IMR-90 (cell line): ENCODE results near the gene PFDN6. TPM values are rescaled to one million over a fixed set of nuclear protein-coding genes. Genes with fewer than 3 reads are reported as not detected.

Experiments
- ATAC-seq: fragments of 200-7000 bp; cut with Tn5 transposase; 2 replicates; pipeline ENCODE4 v1.9.1; 2020; ENCODE audit warnings: low read depth, mild to moderate bottlenecking, moderate library complexity
- BruUV-seq: library from RNA; stranded (reverse); fragments of 400-500 nt; replicated peaks from 2 replicates; lab custom pipeline; 2021; lab: Mats Ljungman, UMichigan
- CTCF ChIA-PET: fragments of 300-600 bp; formaldehyde crosslinking; extraction: SDS; loops from one replicate; lab custom pipeline; 2021; ENCODE audit warnings: antibody characterized with exemption; lab: Yijun Ruan, JAX
- POLR2A ChIA-PET: fragments of 300-600 bp; sonication (Branson Sonifier 250); formaldehyde crosslinking; loops from one replicate; lab custom pipeline; 2022; ENCODE audit warnings: antibody characterized with exemption; ENCODE audit not compliant: unreplicated experiment; lab: Charles Lee
- DNase-seq: peaks from one replicate; pipeline ENCODE4 v3.0.0; 2013
- H2AFZ ChIP-seq: replicated peaks from 2 replicates; pipeline ENCODE3; 2013; ENCODE audit warnings: low read length, mild to moderate bottlenecking; ENCODE audit not compliant: poor library complexity
- H2AK5ac ChIP-seq: 2 replicates; pipeline ENCODE4 v1.6.1; 2013; ENCODE audit warnings: low read depth, low read length, inconsistent platforms
- H2AK9ac ChIP-seq: replicated peaks from 2 replicates; pipeline ENCODE3; 2013; ENCODE audit warnings: mild to moderate bottlenecking, low read depth, low read length, moderate library complexity; ENCODE audit not compliant: poor library complexity
- H2BK120ac ChIP-seq: 2 replicates; pipeline ENCODE4 v1.6.1; 2013; ENCODE audit warnings: low read depth, low read length, inconsistent platforms
- H2BK15ac ChIP-seq: 3 replicates; pipeline ENCODE4 v1.6.1; 2013; ENCODE audit warnings: low read depth, low read length, inconsistent platforms
- H2BK20ac ChIP-seq: 2 replicates; pipeline ENCODE4 v1.6.1; 2013; ENCODE audit warnings: low read depth, mild to moderate bottlenecking, inconsistent platforms, low read length, moderate library complexity
- H2BK5ac ChIP-seq: 2 replicates; pipeline ENCODE4 v1.6.1; 2013; ENCODE audit warnings: mild to moderate bottlenecking, low read depth, low read length, inconsistent platforms; ENCODE audit not compliant: poor library complexity, severe bottlenecking
- H3K14ac ChIP-seq: replicated peaks from 2 replicates; pipeline ENCODE4 v1.6.1; 2013; ENCODE audit warnings: low read depth, low read length, inconsistent platforms
- H3K18ac ChIP-seq: 2 replicates; pipeline ENCODE4 v1.6.1; 2013; ENCODE audit warnings: low read depth, low read length, control low read depth
- H3K23ac ChIP-seq: 2 replicates; pipeline ENCODE4 v1.6.1; 2013; ENCODE audit warnings: low read depth, low read length, inconsistent platforms
- H3K27ac ChIP-seq: 2 replicates; pipeline ENCODE4 v1.5.1; 2013; ENCODE audit warnings: mild to moderate bottlenecking, control low read depth, low read length; ENCODE audit not compliant: insufficient read depth
- H3K27me3 ChIP-seq: 2 replicates; pipeline ENCODE4 v1.6.1; 2013; ENCODE audit warnings: low read length; ENCODE audit not compliant: control insufficient read depth, insufficient read depth
- H3K36me3 ChIP-seq: 2 replicates; pipeline ENCODE4 v1.6.1; 2013; ENCODE audit warnings: low read length, mixed read lengths; ENCODE audit not compliant: control insufficient read depth, insufficient read depth
- H3K4ac ChIP-seq: 2 replicates; pipeline ENCODE4 v1.6.1; 2013; ENCODE audit warnings: low read depth, low read length, inconsistent platforms
- H3K4me1 ChIP-seq: 2 replicates; pipeline ENCODE4 v1.6.1; 2013; ENCODE audit warnings: low read length, mixed read lengths; ENCODE audit not compliant: control insufficient read depth, insufficient read depth
- H3K4me2 ChIP-seq: 2 replicates; pipeline ENCODE4 v1.6.1; 2013; ENCODE audit warnings: low read depth, mild to moderate bottlenecking, control low read depth, low read length, moderate library complexity
- H3K4me3 ChIP-seq: 2 replicates; pipeline ENCODE4 v1.5.1; 2013; ENCODE audit warnings: low read depth, mild to moderate bottlenecking, control low read depth, low read length, moderate library complexity; ENCODE audit not compliant: insufficient read depth
- H3K56ac ChIP-seq: 2 replicates; pipeline ENCODE4 v1.6.1; 2013; ENCODE audit warnings: low read length, inconsistent platforms; ENCODE audit not compliant: insufficient read depth; ENCODE audit errors: extremely low read depth
- H3K79me1 ChIP-seq, 2 experiments: 2 replicates each; pipeline ENCODE4 v1.6.1; 2013; ENCODE audit warnings: low read length in 2 of 2, inconsistent platforms in 1 of 2, low read depth in 1 of 2
- H3K9ac ChIP-seq: 2 replicates; pipeline ENCODE4 v1.6.1; 2013; ENCODE audit warnings: low read depth, low read length, control low read depth
- H3K9me1 ChIP-seq: 2 replicates; pipeline ENCODE4 v1.6.1; 2013; ENCODE audit warnings: low read length, inconsistent platforms; ENCODE audit not compliant: insufficient read depth
- H3K9me3 ChIP-seq: 2 replicates; pipeline ENCODE4 v1.6.1; 2013; ENCODE audit warnings: low read length; ENCODE audit not compliant: control insufficient read depth, insufficient read depth
- H4K20me1 ChIP-seq: 2 replicates; pipeline ENCODE4 v1.6.1; 2013; ENCODE audit warnings: low read length, inconsistent platforms; ENCODE audit not compliant: insufficient read depth
- H4K5ac ChIP-seq: 2 replicates; pipeline ENCODE4 v1.6.1; 2013; ENCODE audit warnings: mild to moderate bottlenecking, low read depth, low read length, control low read depth
- H4K8ac ChIP-seq, 2 experiments: 2 replicates each; pipeline ENCODE4 v1.6.1; 2013; ENCODE audit warnings: low read depth in 2 of 2, low read length in 2 of 2, control low read depth in 1 of 2, inconsistent platforms in 1 of 2
- H4K91ac ChIP-seq: 2 replicates; pipeline ENCODE4 v1.6.1; 2013; ENCODE audit warnings: low read depth, low read length, inconsistent platforms; ENCODE audit not compliant: insufficient read depth
- BHLHE40 ChIP-seq: fragments of 150-350 bp; IDR thresholded peaks from 2 replicates; pipeline ENCODE4 v1.6.1; 2016; ENCODE audit warnings: mild to moderate bottlenecking, low read depth, low read length
- CEBPB ChIP-seq: IDR thresholded peaks from 2 replicates; pipeline ENCODE4 v1.6.1; 2012; ENCODE audit warnings: low read depth, low read length, improper control_type of control experiment
- CHD1 ChIP-seq: IDR thresholded peaks from 2 replicates; pipeline ENCODE4 v1.6.1; 2012; ENCODE audit warnings: low read depth, low read length, improper control_type of control experiment
- MAFK ChIP-seq: IDR thresholded peaks from 2 replicates; pipeline ENCODE4 v1.6.1; 2012; ENCODE audit warnings: low read depth, low read length, improper control_type of control experiment
- MAZ ChIP-seq: IDR thresholded peaks from 2 replicates; pipeline ENCODE4 v1.6.1; 2012; ENCODE audit warnings: low read depth, mild to moderate bottlenecking, low read length, improper control_type of control experiment, moderate library complexity, borderline replicate concordance
- NFE2L2 ChIP-seq: fragments of 150-350 bp; IDR thresholded peaks from 2 replicates; pipeline ENCODE4 v1.6.1; 2016; ENCODE audit warnings: low read depth, mild to moderate bottlenecking, low read length
- POLR2A ChIP-seq: IDR thresholded peaks from 2 replicates; pipeline ENCODE4 v1.6.1; 2012; ENCODE audit warnings: mild to moderate bottlenecking, low read depth, low read length
- RCOR1 ChIP-seq: IDR thresholded peaks from 2 replicates; pipeline ENCODE4 v1.6.1; 2012; ENCODE audit warnings: mild to moderate bottlenecking, low read length, improper control_type of control experiment; ENCODE audit not compliant: insufficient replicate concordance
- RFX5 ChIP-seq: IDR thresholded peaks from 2 replicates; pipeline ENCODE4 v1.8.0; 2012; ENCODE audit warnings: low read depth, mild to moderate bottlenecking, low read length, moderate library complexity
- SMC3 ChIP-seq: fragments of 150-350 bp; IDR thresholded peaks from 2 replicates; pipeline ENCODE4 v1.6.1; 2016; ENCODE audit warnings: low read depth, mild to moderate bottlenecking, antibody characterized with exemption, low read length, moderate library complexity
- WGBS, 2 experiments: methylation state at CpG; one replicate each; pipeline versions ENCODE4 v1.1.5 to v1.1.7; 2013; ENCODE audit warnings: missing lambda C conversion rate in 2 of 2; ENCODE audit not compliant: insufficient read length in 1 of 2; ENCODE audit errors: extremely low coverage in 2 of 2; 5-methylcytosine and 5-hydroxymethylcytosine counted together
- dilution Hi-C: fragments of 300-500 bp; cut with HindIII; formaldehyde crosslinking; loops from one replicate; pipeline ENCODE4 v1.14.3; 2018; ENCODE audit warnings: low sequenced_read_pairs; ENCODE audit not compliant: unreplicated experiment
- in situ Hi-C: fragments of 300-500 bp; cut with MboI; formaldehyde crosslinking; loops from 3 replicates; pipeline ENCODE4 v1.14.3; 2019; ENCODE audit warnings: low sequenced_read_pairs, inconsistent platforms, mixed read lengths
- intact Hi-C: fragments of 100-400 bp; cut with micrococcal nuclease; formaldehyde crosslinking; loops from 2 replicates; pipeline ENCODE4 v1.10.0; 2022
- polyA plus RNA-seq, 3 experiments: library from polyadenylated mRNA; depleted of rRNA; stranded (reverse); fragments of >200 nt; gene quantifications; 2 replicates each; pipeline ENCODE4 v1.2.3, GENCODE V29; 2012; ENCODE audit warnings: low replicate concordance in 1 of 3
- total RNA-seq: library from RNA; depleted of rRNA; stranded (reverse); fragments of >200 nt; gene quantifications from 2 replicates; pipeline ENCODE4 v1.2.3, GENCODE V29; 2012
- TF ChIP-seq, protein P1 (sequence below): conservative IDR thresholded peaks from 2 replicates; pipeline ENCODE4 v1.5.1; 2012; ENCODE audit warnings: mild to moderate bottlenecking, low read depth, low read length, improper control_type of control experiment
- TF ChIP-seq, protein P2 (sequence below): fragments of 150-350 bp; IDR thresholded peaks from 2 replicates; pipeline ENCODE4 v1.6.1; 2016; ENCODE audit warnings: low read depth, mild to moderate bottlenecking, low read length, moderate library complexity, borderline replicate concordance
- TF ChIP-seq, protein P3 (sequence below): fragments of 150-350 bp; IDR thresholded peaks from 2 replicates; pipeline ENCODE4 v1.6.1; 2017; ENCODE audit warnings: mild to moderate bottlenecking, antibody characterized with exemption, low read length, low read depth

PFDN6 gene
- total and polyA plus RNA-seq, 2 of the 4 experiments (the other 2 are of a cell fraction): 24.4 to 92.1 TPM

DNA sequence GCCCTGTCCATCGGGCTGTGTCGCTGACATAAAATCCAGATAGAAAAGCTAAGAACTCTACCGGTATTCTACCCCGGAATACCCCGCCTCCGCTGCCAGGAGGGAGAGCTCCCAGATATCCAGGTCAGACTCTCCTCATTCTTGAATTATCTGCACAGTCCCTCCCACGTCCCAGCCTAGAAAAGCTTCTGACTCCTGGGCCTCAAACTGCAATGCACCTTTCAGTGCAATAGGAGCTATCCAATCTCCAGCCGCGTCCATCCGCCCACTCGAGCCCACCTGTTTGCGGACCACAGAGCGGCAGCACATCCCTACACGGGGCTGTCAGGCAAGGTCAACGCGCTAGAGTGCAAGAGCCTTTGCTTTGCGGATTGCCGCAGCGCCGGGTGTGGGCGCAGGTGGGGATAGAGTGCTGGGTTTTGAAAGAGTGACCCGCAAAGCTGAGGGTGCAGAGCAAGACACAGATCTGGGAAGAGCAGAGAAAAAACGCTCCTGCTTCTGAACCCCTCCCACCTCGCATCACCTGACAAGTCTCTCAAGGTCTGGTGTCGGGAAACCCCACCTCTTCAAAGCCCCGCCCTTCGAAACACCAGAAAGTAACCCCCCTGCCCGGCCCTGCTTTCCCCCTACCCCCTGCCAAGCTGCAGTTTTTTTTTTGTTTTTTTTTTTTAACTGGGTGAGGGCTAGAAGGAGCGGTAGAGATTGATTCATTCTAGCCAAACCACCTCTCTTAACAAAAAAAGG is 23.1 kb downstream of the PFDN6 start:
- Histone ChIP-seq H3K36me3 (peaks cover 2% of the 10 kb centered on the region; the same call in 1 of the 2 replicates), H3K56ac (0 out of 2 replicates have a peak overlapping the region, but pooled peaks have one; percentile 94), H3K79me1 (peaks cover 23 to 78% of the 10 kb centered on the region in 2 experiments), H2AK9ac (peak overlapping the region; percentile 99), H3K4ac (peak overlapping the region; percentile 98; the same call in 1 of the 2 replicates), H4K20me1 (peaks cover 12% of the 10 kb centered on the region), H3K9me1 (peaks cover 11% of the 10 kb centered on the region), H3K14ac (peak overlapping the region; percentile 90), H4K8ac (peak overlapping the region; percentile 79 to 96; a peak in 1 of 4 replicates), H3K9ac (peak overlapping the region; percentile 96), H3K18ac (peak overlapping the region; percentile 5; the same call in 1 of the 2 replicates), H2BK5ac (peak overlapping the region; percentile 95), H2BK20ac (no peak overlapping the region), H3K4me3 (peak overlapping the region; percentile 64), H3K9me3 (no peaks in the 10 kb centered on the region), H4K91ac (peak overlapping the region; percentile 61; the same call in 1 of the 2 replicates), H3K27ac (peak overlapping the region; percentile 97), H2AK5ac (peak overlapping the region; percentile 76; the same call in 1 of the 2 replicates), H2AFZ (peak overlapping the region; percentile 96), H3K27me3 (no peaks in the 10 kb centered on the region), H3K4me2 (peak overlapping the region; percentile 98), H2BK120ac (no peak overlapping the region), H3K23ac (peak overlapping the region; percentile 96), H3K4me1 (peaks cover 11% of the 10 kb centered on the region), H4K5ac (peak overlapping the region; percentile 33; the same call in 1 of the 2 replicates), H2BK15ac (no peak overlapping the region)
- in situ Hi-C loops: no loop called here
- ATAC-seq (no peak), DNase-seq (peak; percentile 64)
- dilution Hi-C loops: no loop called here
- intact Hi-C loops: loop anchor here (1.0 to 5.0 kb wide), 3 partner anchors 13 to 105 kb away; partner anchors contain the start of gene CUTA
- 4% methylated on average over 5 of the region's 29 CpGs; no CpG with 5 or more reads in 1 of the 2 experiments for WGBS, 2 experiments
- POLR2A ChIA-PET: interaction anchor here (0.6 to 1.2 kb wide), 2 partner anchors 13 to 380 kb away, joined by 3 read pairs; no protein-coding TSS in a partner anchor
- BruUV-seq: no TSS peak
- CTCF ChIA-PET: interaction anchor here (0.6 to 1.0 kb wide), 2 partner anchors 12 to 42 kb away, joined by 4 to 5 read pairs; no protein-coding TSS in a partner anchor
- no peak for TF ChIP-seq SMC3
- TF ChIP-seq, protein P1, sequence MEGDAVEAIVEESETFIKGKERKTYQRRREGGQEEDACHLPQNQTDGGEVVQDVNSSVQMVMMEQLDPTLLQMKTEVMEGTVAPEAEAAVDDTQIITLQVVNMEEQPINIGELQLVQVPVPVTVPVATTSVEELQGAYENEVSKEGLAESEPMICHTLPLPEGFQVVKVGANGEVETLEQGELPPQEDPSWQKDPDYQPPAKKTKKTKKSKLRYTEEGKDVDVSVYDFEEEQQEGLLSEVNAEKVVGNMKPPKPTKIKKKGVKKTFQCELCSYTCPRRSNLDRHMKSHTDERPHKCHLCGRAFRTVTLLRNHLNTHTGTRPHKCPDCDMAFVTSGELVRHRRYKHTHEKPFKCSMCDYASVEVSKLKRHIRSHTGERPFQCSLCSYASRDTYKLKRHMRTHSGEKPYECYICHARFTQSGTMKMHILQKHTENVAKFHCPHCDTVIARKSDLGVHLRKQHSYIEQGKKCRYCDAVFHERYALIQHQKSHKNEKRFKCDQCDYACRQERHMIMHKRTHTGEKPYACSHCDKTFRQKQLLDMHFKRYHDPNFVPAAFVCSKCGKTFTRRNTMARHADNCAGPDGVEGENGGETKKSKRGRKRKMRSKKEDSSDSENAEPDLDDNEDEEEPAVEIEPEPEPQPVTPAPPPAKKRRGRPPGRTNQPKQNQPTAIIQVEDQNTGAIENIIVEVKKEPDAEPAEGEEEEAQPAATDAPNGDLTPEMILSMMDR: 0 out of 2 replicates have a peak, but pooled peaks have one; percentile 4
- no peak for TF ChIP-seq MAFK
- TF ChIP-seq, protein P2, sequence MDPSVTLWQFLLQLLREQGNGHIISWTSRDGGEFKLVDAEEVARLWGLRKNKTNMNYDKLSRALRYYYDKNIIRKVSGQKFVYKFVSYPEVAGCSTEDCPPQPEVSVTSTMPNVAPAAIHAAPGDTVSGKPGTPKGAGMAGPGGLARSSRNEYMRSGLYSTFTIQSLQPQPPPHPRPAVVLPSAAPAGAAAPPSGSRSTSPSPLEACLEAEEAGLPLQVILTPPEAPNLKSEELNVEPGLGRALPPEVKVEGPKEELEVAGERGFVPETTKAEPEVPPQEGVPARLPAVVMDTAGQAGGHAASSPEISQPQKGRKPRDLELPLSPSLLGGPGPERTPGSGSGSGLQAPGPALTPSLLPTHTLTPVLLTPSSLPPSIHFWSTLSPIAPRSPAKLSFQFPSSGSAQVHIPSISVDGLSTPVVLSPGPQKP: no peak
- no peak for TF ChIP-seq CHD1
- no peak for TF ChIP-seq RCOR1
- TF ChIP-seq POLR2A: no peak
- TF ChIP-seq RFX5: no peak
- TF ChIP-seq CEBPB: no peak
- 0 out of 2 replicates have a peak, but pooled peaks have one; percentile 9 for TF ChIP-seq MAZ
- no peak for TF ChIP-seq BHLHE40
- TF ChIP-seq, protein P3, sequence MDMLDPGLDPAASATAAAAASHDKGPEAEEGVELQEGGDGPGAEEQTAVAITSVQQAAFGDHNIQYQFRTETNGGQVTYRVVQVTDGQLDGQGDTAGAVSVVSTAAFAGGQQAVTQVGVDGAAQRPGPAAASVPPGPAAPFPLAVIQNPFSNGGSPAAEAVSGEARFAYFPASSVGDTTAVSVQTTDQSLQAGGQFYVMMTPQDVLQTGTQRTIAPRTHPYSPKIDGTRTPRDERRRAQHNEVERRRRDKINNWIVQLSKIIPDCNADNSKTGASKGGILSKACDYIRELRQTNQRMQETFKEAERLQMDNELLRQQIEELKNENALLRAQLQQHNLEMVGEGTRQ: peak; percentile 40; the same call in 1 of the 2 replicates
- TF ChIP-seq NFE2L2: no peak
